Superior temporal gyrus (tissue), 1 donor: ENCODE results near the gene ZBTB45.
A peak's percentile ranks its signal among the peaks of the same experiment; 100 is the strongest.
"Not testable (repeated sequence)": the region's sequence is repeated elsewhere in the genome, so short reads cannot be mapped to it uniquely, and the experiment has no call there.

Experiments used
- DNase-seq: peaks from one replicate; pipeline ENCODE4 v3.0.0-alpha.2; 2016; ENCODE audit errors: extremely low spot score

ZBTB45 gene

GRCh38 chr19:58510084-58510862 is 9.3 kb downstream of the ZBTB45 start:
- DNase-seq: no peak

DNA sequence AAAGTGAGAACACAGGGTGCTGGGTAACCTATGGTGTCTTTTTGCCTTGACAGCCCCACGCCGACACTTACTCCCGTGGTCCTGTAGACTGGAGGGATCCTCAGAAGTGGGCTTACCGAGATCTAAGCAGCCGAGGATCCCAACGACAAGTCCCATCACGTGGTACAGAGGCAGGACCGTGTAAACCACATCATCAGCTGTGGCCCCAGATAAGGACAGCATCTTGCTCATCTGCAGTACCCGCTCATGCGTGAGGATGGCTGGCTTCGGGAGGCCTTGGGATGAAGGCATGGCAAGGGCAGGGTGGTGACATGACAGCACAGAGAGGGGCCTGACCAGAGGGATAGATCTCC is 9.9 kb downstream of the ZBTB45 start:
- DNase-seq: no peak

GRCh38 chr19:58507602-58508223 is 11.9 kb downstream of the ZBTB45 start:
- DNase-seq: not testable (repeated sequence)

GRCh38 chr19:58500242-58500641 is 19.4 kb downstream of the ZBTB45 start:
- DNase-seq: no peak

DNA sequence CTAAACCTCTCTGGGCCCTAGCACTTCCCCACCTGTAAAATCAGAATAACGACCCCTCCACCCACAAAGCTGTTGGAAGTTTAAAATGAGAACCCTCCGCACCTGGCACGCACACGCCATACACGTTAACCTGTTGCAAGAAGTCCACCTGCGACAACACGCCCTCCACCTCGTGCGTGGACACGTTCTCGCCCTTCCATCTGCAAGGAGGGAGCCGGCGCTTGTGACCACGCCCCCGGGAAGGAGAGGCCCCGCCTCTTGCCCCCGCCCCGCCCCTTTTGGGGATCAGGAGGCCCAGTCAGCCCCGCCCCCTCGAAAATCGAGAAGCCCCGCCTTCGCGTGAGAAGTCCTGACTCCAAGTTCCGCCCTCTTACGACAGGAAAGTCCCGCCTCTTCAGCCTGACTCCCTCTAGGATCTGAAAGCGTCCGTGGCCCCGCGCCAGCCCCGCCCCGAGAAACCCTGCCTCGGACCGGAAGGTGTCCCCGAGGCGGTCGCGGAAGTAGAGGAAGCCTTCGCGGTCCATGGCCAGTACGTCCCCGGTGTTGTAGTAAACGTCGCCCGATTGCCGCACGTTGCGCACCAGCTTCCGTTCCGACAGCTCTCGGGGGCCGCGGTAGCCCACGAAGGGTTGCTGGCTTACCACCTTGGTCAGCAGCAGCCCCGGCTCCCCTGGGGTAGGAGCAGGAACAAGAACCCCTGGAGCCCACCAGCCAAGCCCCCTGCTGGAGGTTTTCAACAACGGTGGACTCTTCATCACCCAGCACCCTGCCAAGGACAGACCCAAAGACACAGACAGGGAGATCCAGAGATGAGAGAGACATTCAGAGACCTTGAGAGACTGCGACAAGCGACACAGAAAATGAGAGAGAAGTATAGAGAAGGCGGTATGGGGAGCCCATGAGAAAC is 20.3 kb downstream of the ZBTB45 start:
- peak; percentile 99 for DNase-seq

DNA sequence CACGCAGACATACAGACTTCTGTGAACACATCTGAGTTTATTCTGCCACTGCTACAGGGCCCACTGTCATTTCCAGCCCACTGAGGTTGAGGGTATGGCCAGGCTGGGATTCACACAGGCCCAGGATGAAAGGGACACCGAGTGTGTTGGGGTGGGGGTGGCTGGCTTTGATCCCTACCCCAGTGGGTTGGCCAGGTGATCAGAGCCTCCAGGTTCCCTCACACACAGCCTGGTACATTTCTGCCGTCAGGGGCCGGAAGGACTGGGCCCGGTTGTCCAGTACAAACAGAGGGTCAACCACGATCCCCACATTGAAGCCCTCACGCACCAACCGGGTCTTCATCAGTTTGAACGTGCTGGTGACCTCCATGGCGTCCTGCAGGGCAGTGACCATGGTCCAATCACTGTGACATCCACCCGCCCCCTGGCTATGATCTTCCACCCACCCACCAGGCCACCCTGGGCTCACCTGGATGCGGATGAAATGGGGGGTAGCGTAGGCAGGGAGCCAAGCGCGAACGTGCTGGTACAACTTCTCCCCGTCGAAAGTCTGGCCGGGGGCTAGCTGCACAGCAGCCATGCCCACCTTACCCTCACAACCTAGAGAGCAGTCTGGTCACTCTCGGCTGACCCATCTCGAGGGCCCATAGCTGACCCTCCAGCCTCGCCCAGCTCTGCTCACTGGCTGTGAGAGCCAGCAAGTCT is 21.1 kb downstream of the ZBTB45 start:
- DNase-seq: no peak

GRCh38 chr19:58497634-58498170 is 21.9 kb downstream of the ZBTB45 start:
- no peak for DNase-seq

GRCh38 chr19:58492265-58492664 is 27.3 kb downstream of the ZBTB45 start:
- peak; percentile 42 for DNase-seq

DNA sequence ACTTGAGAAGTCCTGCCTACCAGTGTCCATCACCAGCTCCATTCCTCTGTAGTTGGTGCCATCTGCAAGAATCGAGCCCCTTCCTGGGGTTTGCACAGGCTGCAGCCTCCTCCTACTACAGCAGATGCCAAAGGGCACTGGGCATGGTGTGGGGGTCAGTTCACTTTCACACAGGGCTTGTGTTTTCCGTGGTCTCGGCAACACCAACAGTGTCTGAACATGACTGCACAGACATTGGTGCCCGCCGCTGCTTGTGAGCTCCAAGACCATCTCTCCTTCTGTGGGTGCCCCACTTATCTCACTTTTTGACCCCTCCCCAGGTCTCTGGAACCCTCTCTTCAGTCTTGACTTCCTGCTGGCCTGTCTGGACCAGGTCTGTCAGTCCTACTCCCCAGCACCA is 28.2 kb downstream of the ZBTB45 start:
- DNase-seq: no peak

DNA sequence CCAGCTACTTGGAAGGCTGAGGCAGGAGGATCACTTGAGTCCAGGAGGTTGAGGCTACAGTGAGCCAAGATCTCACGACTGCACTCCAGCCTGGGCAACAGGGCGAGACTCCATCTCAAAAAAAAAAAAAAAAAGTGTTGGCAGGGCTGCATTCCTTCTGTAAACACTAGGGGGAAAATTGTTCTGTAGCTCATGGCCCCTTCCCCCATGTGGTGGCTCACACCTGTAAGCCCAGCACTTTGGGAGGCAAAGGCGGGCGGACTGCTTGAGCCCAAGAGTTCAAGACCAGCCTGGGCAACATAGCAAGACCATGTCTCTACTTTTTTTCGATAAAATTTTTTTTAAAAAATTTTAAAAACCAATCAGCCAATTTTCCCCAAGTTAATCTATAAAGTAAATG is 35.3 kb downstream of the ZBTB45 start:
- not testable (repeated sequence) for DNase-seq

DNA sequence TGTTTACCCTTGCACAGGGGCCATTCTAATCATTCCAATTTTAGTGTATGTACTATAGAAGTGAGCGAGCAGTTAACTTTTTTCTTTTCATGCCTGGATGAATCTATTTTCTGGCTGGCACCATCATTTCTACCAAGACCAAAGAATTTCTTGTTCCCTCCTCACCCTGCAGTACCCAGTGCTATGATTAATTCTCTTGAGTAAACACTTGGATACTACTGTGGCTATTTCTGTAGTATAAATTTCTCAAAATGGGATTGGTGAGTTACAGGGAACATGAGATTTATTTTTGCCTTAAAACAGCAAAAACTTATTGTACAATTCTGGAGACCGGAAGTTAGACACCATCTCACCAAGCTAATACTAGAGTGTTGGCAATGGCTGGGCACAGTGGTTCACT is 35.8 kb downstream of the ZBTB45 start:
- DNase-seq: peak; percentile 41

- no peak for DNase-seq
Measured at GRCh38 chr19:58482372-58482771, 37.2 kb downstream of the ZBTB45 start.

DNA sequence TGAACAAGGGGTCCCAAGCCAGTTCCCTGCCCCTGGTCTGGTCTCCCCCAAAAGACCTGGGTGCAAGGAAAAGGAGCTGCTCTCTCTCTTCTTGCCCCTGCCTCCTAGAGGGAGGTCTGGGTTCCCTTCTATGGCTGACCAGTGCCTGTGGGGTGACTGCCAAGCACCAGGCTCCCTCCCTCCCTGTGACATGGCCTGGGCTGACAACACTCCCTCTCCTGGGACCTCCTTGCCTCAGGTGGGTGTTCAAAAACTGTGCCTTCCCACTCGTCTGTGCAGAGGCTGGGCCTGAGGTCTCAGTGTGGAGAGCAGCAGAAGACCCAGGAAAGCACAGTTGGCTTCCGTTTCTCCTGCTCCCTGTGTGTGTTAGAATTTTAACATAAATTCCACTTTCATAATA is 38.8 kb downstream of the ZBTB45 start:
- no peak for DNase-seq

- DNase-seq: no peak
Measured at GRCh38 chr19:58480481-58480830, 39.2 kb downstream of the ZBTB45 start.

DNA sequence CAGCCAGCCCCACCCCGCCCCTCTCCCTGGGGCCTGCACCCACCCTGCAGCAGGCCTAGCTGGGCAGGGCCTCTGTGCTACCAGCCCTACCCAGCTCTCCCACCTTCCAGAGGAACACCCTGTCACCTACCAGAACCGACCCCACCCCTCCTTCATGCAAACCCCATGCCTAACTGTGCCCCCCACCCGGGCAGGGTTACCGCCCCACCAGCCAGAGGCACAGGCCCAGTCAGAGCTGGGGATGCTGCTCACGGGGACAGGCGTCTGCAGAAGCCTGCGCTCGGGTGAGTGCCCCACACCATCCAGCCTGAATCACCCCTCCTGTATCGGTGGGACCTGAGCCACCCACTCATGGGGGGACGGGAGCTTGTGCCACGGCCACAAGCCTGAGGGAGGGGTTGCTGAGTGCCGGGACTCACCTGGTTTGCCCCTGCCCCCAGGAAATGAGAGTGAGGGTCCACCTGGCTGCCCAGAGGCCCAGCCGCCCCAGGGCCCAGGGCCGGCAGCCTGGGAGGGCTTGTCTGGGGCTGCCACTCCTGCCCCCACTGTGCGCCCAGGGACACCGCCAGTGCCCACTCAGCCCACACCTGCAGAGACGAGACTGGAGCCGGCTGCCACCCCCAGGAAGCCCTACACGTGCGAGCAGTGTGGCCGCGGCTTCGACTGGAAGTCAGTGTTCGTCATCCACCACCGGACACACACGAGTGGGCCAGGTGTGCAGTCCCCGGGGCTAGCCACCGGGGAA is 39.7 kb downstream of the ZBTB45 start:
- DNase-seq: no peak

GRCh38 chr19:58479303-58479702 is 40.3 kb downstream of the ZBTB45 start:
- no peak for DNase-seq

DNA sequence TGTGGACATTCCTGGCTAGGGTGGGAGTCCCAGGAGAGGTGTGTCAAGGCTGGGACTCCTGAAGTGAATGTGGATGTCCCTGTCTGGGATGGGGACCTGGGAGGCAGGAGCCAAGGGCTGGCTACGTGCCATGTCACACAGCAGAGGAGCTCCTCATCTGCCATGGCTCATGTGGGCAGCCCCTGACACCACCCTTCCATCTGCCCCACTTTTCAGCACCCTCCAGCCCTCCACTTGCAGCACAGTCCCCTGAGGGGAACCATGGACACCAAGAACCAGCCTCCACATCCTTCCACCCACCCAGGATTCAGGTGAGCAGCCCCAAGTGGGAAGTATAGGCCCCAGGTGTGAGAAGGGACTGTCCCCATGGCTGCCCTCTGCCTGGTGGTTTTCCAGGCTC is 41.7 kb downstream of the ZBTB45 start:
- no peak for DNase-seq

- DNase-seq: no peak
Measured at GRCh38 chr19:58477130-58477529, 42.5 kb downstream of the ZBTB45 start.

DNA sequence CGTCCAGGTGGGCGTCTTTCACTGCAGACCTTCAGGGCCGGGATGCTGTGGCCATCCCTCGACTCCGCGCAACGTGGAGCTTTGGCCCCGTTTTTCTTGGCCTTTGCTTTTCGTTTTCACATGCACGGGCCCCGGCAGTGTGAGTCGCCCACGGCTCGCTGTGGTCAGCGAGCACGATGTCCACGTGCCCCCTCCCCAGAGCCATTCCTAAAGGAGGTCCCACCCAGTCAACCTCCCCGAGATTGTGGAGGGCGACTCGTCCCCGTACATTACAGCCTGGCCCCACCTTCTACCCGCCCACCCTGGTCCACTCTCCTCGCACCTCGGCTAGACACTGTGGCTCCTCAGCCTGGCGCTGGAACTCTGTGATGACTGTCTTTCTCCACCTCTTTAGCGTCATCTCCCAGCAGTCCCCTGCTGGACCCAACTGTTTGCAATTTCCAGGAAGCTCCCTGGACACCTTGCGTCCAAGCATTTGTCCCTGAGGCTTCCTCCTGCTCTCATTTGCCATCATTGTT is 43.1 kb downstream of the ZBTB45 start:
- DNase-seq: no peak

GRCh38 chr19:58475714-58476497 is 43.7 kb downstream of the ZBTB45 start, which contains the start of gene ZNF446:
TSS of gene ZNF446 (plus strand) at chr19:58476352. CDS start at chr19:58477219, 867 bp downstream.
- DNase-seq: peak; percentile 98
